Activated T-cell treated with anti-CD3 and anti-CD28 coated beads for 24 hours (primary cell): ENCODE measurements around the gene NOP14.

Source experiments
- DNase-seq: peaks from one replicate; pipeline ENCODE4 v3.0.0-alpha.2; 2020; ENCODE audit warnings: low read depth

NOP14 gene

DNA sequence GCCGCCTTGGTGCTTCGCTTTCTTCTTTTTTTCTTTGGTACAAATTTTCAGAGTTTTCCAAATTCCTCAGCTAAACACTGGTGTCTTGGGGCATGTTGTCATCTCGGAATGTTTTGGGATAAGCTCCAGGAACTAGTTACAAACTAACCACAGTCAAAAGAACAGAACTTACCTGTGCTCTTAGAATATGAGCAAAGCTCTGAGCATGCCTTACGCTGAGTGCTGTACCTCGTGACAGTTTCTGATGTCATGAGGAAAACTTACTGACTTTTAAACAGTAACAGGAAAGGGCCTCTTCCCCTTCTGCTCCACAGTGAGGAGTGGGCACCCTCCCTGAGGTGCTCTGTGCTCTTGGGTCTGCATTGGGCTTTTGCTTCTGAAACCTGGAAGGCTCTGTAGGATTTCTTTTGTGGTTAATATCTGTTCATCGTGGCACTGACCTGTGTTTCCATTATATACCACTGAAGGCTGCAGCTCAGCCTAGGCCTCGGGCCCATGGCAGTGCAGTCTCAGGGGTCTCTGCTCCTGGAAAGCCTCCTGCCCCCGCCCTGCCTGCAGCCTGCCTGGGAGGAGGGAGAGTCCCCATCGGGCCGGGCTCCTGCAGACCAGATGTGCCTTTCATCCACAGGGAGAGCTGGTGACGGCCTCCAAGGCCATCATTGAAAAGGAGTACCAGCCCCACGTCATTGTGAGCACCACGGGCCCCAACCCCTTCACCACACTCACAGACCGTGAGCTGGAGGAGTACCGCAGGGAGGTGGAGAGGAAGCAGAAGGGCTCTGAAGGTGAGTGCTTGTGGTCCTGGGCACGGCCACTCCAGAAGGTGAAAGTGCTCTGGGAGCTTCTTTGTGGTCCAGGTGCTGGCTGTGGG, 48.7 kb downstream of the NOP14 start:
- DNase-seq, result no peak

DNA sequence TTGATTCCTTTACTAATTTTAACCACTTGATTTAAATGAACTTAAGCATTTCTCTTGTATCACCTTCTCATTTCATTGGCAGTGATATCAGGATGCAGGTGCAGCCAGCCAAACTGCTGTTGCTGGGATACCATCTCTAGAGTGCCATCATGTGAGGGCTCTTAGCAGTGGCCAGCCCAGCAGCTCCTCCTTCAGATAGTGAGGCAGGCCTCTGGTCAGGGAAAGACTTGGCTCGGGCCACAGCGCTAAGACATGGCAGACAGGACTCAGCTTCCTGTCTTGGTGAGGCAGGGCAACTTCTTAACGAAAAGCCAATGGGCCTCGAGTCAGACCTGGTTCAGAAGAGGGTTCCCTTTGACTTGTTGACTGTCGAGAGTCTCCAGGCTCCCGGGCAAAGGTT, 50.0 kb downstream of the NOP14 start:
- no peak for DNase-seq

DNA sequence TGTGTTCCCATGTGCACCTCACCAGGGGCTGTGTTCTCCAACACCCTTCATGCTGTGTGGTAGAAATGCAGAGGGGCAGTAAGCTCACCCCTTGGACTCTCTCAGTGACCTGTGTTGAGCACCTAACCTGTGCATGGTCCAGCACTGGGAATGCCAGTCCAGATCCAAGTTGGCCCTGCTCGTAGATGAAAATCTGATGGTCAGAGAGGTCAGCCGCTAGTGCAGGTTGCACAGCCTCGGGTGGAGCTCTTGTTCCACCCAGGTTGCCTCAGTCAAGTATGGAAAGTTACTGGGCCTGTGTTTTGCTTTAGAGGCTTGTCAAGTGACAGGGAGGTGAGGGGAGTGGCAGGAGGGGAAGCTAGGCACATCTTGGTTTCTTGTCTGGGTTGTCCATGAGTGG, 51.3 kb downstream of the NOP14 start:
- DNase-seq, result no peak

DNA sequence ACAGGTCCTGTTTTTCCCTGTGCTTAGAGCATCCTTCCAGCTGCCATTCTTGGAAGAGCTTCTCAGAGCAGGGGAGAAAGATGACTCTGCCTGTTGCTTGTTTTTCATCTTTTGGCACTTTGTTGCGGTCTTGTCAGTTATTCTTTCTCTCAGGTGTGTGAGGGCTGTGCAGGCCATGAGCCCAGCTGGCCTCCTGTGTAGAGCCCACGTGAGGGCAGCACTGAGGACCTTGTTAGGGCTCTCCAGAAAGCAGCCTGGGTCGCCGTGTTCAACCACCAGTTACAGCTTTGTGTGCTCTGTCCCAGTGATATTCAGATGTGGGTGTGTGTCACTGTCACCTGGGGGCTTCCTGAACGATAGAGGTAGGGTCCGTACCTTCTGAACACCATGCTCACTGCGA, 52.8 kb downstream of the NOP14 start:
- DNase-seq, result no peak

DNA sequence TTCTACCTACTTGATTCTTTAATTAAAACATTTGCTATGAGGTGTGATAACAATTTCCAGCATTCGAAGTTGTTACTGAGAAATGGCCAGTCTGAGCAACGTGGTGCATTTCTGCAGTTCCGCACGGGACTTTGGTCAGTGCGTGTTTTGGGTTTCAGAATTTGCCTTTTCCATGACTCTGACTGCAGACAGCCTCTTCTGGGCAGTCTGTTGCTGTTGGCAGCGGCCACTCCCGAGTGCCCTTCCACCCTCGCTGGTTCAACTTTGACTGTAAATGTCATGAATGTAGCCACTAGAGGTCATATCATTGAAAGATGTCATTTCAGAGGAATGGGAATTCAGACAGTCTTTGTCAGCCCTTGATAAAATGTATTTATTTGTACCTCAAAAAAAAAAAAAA, 53.6 kb downstream of the NOP14 start:
- no peak for DNase-seq

DNA sequence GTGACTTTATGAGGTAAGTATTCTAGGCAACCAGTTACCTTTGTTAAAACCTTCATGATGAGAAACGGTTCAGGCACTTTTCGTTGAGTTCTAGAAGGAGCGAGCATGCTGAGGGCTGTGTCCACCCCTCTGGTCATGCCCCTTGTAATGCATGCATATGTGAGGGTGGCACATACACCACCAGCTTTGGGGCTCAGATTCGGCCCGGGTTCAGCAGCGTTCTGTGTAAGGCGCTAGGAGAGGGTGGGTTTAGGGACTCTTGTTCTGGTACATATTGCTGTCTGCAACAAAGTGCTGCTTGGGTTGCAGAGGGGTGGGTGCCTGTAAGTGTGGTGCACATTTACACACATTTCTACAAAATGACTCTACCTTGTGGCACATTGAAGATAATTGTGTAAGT, 54.5 kb downstream of the NOP14 start:
- DNase-seq, result no peak

DNA sequence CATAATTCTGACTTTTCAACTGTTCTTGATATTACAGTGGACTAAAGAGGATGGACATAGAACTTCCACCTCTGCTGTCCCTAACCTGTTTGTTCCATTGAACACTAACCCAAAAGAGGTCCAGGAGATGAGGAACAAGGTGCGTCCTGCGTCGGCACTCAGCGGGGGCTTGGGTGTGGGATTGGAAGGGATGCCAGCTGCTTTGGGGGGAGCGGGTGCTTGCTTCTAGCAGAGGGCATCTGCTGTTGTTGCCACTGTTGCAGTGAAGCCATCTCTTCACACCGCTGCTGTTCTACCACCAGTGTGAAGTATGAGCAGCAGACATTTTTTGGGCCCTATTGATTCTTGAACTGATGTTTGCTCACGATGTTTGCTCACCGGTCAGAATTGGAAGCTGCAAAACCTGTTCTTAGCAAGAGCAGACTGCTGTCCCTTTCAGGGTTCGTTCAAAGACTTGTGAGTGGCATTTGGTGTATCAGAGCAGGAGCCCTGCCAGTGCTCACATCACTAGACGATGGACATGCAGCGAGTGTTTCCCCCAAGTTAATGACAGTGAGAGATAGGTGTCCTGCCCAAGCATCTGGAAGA, 55.4 kb downstream of the NOP14 start:
- DNase-seq, result no peak

DNA sequence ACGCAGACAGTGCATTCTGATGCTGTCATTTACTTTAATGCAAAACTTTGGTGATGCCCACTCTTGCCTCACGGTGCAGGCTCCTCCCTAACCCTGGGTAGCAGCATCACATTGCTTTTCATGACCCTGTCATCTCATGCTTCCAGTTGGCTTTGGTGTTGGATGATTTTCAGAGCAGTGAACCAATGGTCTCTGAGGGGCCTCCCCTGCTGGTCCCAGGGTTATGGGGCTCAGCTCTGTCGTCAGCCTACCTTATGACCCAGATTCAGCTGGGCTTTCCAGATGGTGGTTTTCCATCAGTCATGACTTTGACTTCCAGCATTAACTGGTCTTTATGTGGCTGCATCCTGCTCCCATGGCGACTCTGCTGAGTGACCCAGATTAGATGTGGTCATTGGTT, 56.0 kb downstream of the NOP14 start:
- DNase-seq, result no peak

DNA sequence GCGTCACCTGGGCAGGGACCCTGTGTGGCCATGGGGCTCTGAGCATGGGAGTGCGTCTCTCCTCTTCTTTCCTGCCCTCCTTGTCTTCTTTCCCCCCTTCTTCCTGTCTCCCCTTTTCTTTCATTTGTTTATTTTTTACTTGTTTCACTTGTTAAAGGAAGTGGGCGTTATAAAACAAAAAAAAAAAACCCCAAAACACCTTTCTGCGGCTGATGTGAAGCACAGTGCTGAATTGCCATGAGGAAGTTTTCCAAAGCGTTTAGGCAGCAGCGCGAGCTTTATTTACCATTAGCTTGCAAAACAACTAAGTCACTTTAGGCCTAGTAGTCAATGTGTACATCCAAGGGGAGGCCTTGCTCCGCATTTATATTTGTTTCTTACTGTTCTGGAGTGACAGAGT, 57.0 kb downstream of the NOP14 start:
- DNase-seq, result no peak

DNA sequence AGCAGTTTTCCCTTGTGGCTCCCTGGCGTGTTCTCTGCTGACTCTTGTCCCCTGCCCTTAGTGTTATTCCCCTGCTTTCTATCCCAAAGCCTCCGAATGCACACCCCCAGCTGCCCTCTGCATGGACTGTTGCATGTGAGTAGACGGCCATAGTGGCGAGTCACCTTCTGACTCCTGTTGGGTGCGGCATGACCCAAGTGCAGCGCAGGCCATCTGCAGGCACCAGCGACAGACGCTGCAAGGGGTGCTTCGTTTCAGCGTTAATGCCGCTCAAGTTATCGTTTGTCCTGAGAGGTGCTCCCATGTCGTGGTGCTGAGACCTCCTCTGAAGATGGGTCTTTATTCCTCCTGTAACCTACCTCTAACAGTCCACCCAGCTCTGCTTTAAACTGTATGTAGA, 57.7 kb downstream of the NOP14 start:
- no peak for DNase-seq

DNA sequence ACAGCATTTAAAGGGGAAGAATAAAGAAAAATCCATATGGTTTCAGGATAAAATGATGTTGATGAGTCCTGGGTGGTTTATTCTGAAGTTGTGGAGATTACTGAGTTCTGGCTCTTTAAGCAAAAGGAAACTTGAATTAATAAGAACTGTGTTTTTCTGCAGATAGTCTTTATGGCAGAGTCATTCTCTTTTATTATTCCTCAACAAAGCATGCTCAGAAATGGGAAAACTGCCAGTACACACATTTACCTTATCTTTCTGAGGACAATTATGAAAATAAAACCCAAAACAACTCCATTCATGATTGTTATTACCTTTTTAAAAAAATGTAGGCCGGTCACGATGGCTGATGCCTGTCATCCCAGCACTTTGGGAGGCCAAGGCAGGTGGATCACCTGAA, 61.1 kb downstream of the NOP14 start:
- DNase-seq, result no peak

DNA sequence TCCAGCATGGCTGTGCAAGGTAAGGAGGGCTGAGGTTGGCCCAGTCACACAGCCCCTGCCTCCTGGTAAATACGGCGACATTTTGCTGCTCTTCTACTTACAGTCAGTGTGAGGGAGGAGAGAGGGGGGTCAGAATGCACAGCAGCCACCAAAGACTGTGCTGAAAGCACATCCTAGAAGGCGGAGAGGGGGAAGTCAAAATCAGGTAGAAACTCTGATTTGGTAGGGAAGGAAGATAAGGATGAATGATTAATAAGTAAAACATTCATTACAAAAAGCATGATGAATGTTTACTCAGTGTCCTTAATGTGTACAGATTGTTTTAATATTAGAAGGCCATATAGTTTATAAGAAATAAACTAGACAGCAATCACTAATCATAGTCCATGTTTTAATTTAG, 62.0 kb downstream of the NOP14 start:
- DNase-seq, result no peak

DNA sequence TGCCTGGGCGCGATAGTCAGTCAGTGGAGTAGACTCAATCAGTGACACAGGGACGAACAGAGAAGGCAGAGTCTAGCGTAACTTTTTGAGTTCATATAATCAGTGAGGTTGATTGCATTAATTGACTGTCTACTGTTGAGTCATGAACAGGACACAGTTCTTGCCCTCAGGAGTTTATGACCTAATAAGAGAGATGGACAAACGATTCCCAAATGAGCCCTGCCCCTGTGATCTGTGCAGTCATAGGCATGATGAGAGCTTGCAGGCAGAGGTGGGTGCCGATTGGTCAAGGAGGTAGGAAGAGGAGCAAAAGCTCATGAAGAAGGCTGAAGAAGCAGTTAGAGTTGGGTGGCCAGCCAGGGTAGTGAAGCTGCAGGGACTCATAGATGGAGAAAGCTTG, 62.5 kb downstream of the NOP14 start:
- no peak for DNase-seq

DNA sequence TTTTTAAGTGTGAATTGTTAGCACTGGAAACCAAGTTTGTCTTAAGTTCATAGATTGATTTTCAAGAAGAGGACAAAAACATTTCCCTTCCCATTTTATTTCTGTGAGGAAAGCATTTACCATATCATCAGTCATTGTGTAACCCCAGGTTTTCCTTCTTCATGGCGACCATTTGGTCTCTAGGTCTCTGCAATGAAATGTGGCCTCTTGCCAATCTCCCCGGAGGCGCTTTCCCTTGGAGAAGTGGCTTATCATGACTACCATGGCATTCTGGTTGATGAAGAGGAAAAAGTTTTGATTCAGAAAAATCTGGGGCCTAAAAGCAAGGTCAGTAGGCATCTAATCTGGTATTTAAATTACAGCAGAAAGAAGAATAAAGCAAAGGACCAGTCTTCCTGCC, 65.2 kb downstream of the NOP14 start:
- DNase-seq, result no peak

DNA sequence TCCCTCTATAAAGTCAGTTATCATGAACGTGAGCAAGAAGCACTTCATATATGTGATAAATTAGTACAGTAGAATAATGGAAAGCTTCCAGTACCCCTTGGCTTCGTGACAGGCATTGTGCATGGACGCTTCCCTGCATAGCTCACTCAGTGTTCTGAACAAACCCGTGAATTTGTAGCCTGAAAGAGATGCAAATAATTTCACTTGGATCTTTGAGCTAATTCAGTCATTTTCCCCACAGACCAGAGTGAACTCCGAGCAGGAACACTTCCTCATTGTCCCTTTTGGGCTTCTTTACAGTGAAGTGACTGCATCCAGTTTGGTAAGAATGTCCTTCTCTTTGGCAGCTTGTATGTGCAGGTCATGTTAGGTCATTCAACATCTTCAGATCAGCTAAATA, 69.4 kb downstream of the NOP14 start:
- no peak for DNase-seq

DNA sequence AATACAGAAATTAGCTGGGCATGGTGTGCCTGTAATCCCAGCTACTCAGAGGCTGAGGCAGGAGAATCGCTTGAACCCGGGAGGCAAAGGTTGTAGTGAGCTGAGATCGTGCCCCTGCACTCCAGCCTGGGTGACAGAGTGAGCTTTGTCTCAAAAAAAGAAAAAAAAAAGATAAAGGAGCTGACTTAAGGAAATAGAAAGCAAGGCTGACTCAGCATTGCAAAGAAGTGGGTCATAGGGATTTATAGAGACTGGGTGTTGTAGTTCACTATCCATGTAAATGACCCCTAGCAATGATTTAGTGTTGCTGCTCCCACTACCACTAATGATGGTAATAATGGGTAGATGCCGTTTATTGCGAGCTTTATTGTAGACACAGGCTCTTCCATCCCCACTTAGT, 71.9 kb downstream of the NOP14 start:
- no peak for DNase-seq

DNA sequence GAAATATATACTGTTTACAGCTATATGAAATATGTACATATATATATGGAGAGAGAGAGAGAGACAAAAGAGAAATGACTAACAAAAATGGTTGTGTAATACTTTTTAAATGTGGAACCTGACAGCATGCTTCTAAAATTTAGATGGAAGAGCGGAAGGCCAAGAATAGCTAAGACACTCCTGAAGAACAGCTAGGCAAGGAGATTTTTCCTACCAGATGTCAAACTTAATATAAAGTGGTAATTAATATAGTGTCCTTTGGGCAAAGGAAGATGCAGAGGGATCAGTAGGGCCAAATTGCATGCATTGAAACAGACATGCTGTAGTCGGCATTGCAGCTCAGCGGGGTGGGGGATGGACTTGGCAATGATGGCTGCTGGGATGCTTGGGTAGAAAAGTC, 74.3 kb downstream of the NOP14 start:
- DNase-seq, result no peak
